ENCODE measurements around the gene JAKMIP3. TPM values are rescaled to one million over a fixed set of nuclear protein-coding genes. Genes with fewer than 3 reads are reported as not detected.

JAKMIP3 gene
- total and polyA plus RNA-seq, 4 donors: 1.4 to 7.2 (median 5.3) TPM

GRCh38 chr10:132107186-132107948 lies 41.6 kb downstream of the JAKMIP3 start:
- Histone ChIP-seq H3K27me3 (ENCODE audit: control insufficient read depth, insufficient read depth, low read length) (no peaks in the 10 kb centered on the region), H3K4me1 (ENCODE audit: control insufficient read depth, insufficient read depth, low read length) (peaks cover 27% of the 10 kb centered on the region), H3K9me3 (ENCODE audit: control insufficient read depth, insufficient read depth, low read length) (no peaks in the 10 kb centered on the region), H3K36me3 (ENCODE audit: control insufficient read depth, insufficient read depth, low read length) (peaks cover 47% of the 10 kb centered on the region), H3K27ac (ENCODE audit: low read depth, low read length) (no peak overlapping the region), H3K4me3 (ENCODE audit: low read depth, low read length) (no peak overlapping the region)
- WGBS (ENCODE audit: insufficient coverage): 70% methylated on average over 27 of the region's 27 CpGs
- DNase-seq (ENCODE audit: low read depth in 4 of 6, low spot score in 6 of 6): peak in 1 of 6 donors; percentile 40

GRCh38 chr10:132107949-132108877 lies 42.5 kb downstream of the JAKMIP3 start:
- 75% methylated on average over 8 of the region's 13 CpGs for WGBS (ENCODE audit: insufficient coverage)
- no peak overlapping the region for H3K27ac ChIP-seq (ENCODE audit: low read depth, low read length)

GRCh38 chr10:132109341-132110110 lies 43.8 kb downstream of the JAKMIP3 start:
- no peak overlapping the region for H3K4me3 ChIP-seq (ENCODE audit: low read depth, low read length)
- 86% methylated on average over 14 of the region's 19 CpGs for WGBS (ENCODE audit: insufficient coverage)
- peak in 2 of 6 donors; percentile 52 to 57 for DNase-seq (ENCODE audit: low read depth in 4 of 6, low spot score in 6 of 6)
- H3K9me3 ChIP-seq (ENCODE audit: control insufficient read depth, insufficient read depth, low read length): no peaks in the 10 kb centered on the region
- H3K36me3 ChIP-seq (ENCODE audit: control insufficient read depth, insufficient read depth, low read length): peaks cover 42% of the 10 kb centered on the region
- peaks cover 44% of the 10 kb centered on the region for H3K4me1 ChIP-seq (ENCODE audit: control insufficient read depth, insufficient read depth, low read length)
- no peaks in the 10 kb centered on the region for H3K27me3 ChIP-seq (ENCODE audit: control insufficient read depth, insufficient read depth, low read length)
- H3K27ac ChIP-seq (ENCODE audit: low read depth, low read length): no peak overlapping the region

More at GRCh38 chr10:132107949-132108877, 42.5 kb downstream of the JAKMIP3 start:
- peaks cover 35% of the 10 kb centered on the region for H3K4me1 ChIP-seq (ENCODE audit: control insufficient read depth, insufficient read depth, low read length)
- H3K27me3 ChIP-seq (ENCODE audit: control insufficient read depth, insufficient read depth, low read length): no peaks in the 10 kb centered on the region
- H3K9me3 ChIP-seq (ENCODE audit: control insufficient read depth, insufficient read depth, low read length): no peaks in the 10 kb centered on the region
- H3K4me3 ChIP-seq (ENCODE audit: low read depth, low read length): no peak overlapping the region
- peaks cover 44% of the 10 kb centered on the region for H3K36me3 ChIP-seq (ENCODE audit: control insufficient read depth, insufficient read depth, low read length)
- no peak for DNase-seq (ENCODE audit: low read depth in 4 of 6, low spot score in 6 of 6)

GRCh38 chr10:132110111-132110521 lies 44.4 kb downstream of the JAKMIP3 start:
- H3K27ac ChIP-seq (ENCODE audit: low read depth, low read length): no peak overlapping the region
- DNase-seq (ENCODE audit: low read depth in 4 of 6, low spot score in 6 of 6): peak in 1 of 6 donors; percentile 76

GRCh38 chr10:132110713-132111112 lies 45.0 kb downstream of the JAKMIP3 start:
- Histone ChIP-seq H3K4me3 (ENCODE audit: low read depth, low read length) (no peak overlapping the region), H3K27me3 (ENCODE audit: control insufficient read depth, insufficient read depth, low read length) (no peaks in the 10 kb centered on the region), H3K36me3 (ENCODE audit: control insufficient read depth, insufficient read depth, low read length) (peaks cover 33% of the 10 kb centered on the region), H3K4me1 (ENCODE audit: control insufficient read depth, insufficient read depth, low read length) (peaks cover 45% of the 10 kb centered on the region), H3K9me3 (ENCODE audit: control insufficient read depth, insufficient read depth, low read length) (no peaks in the 10 kb centered on the region), H3K27ac (ENCODE audit: low read depth, low read length) (no peak overlapping the region)
- WGBS (ENCODE audit: insufficient coverage): 71% methylated on average over 14 of the region's 14 CpGs
- DNase-seq (ENCODE audit: low read depth in 4 of 6, low spot score in 6 of 6): no peak

More at GRCh38 chr10:132110111-132110521, 44.4 kb downstream of the JAKMIP3 start:
- Histone ChIP-seq H3K36me3 (ENCODE audit: control insufficient read depth, insufficient read depth, low read length) (peaks cover 36% of the 10 kb centered on the region), H3K9me3 (ENCODE audit: control insufficient read depth, insufficient read depth, low read length) (no peaks in the 10 kb centered on the region), H3K4me3 (ENCODE audit: low read depth, low read length) (no peak overlapping the region), H3K27me3 (ENCODE audit: control insufficient read depth, insufficient read depth, low read length) (no peaks in the 10 kb centered on the region), H3K4me1 (ENCODE audit: control insufficient read depth, insufficient read depth, low read length) (peaks cover 44% of the 10 kb centered on the region)
- WGBS (ENCODE audit: insufficient coverage): 64% methylated on average over 9 of the region's 14 CpGs

- H3K4me3 ChIP-seq (ENCODE audit: low read depth, low read length): no peak overlapping the region
- no peaks in the 10 kb centered on the region for H3K9me3 ChIP-seq (ENCODE audit: control insufficient read depth, insufficient read depth, low read length)
- DNase-seq (ENCODE audit: low read depth in 4 of 6, low spot score in 6 of 6): no peak
- 97% methylated on average over 6 of the region's 14 CpGs for WGBS (ENCODE audit: insufficient coverage)
- H3K27me3 ChIP-seq (ENCODE audit: control insufficient read depth, insufficient read depth, low read length): no peaks in the 10 kb centered on the region
- H3K4me1 ChIP-seq (ENCODE audit: control insufficient read depth, insufficient read depth, low read length): peaks cover 48% of the 10 kb centered on the region
- H3K27ac ChIP-seq (ENCODE audit: low read depth, low read length): no peak overlapping the region
- H3K36me3 ChIP-seq (ENCODE audit: control insufficient read depth, insufficient read depth, low read length): peaks cover 33% of the 10 kb centered on the region
Measured at GRCh38 chr10:132111121-132111731, 45.5 kb downstream of the JAKMIP3 start.

- Histone ChIP-seq H3K36me3 (ENCODE audit: control insufficient read depth, insufficient read depth, low read length) (peaks cover 31% of the 10 kb centered on the region), H3K4me3 (ENCODE audit: low read depth, low read length) (no peak overlapping the region), H3K4me1 (ENCODE audit: control insufficient read depth, insufficient read depth, low read length) (peaks cover 48% of the 10 kb centered on the region), H3K27me3 (ENCODE audit: control insufficient read depth, insufficient read depth, low read length) (no peaks in the 10 kb centered on the region), H3K9me3 (ENCODE audit: control insufficient read depth, insufficient read depth, low read length) (no peaks in the 10 kb centered on the region), H3K27ac (ENCODE audit: low read depth, low read length) (no peak overlapping the region)
- WGBS (ENCODE audit: insufficient coverage): 92% methylated on average over 18 of the region's 20 CpGs
- DNase-seq (ENCODE audit: low read depth in 4 of 6, low spot score in 6 of 6): no peak
Measured at GRCh38 chr10:132111871-132112341, 46.2 kb downstream of the JAKMIP3 start.

GRCh38 chr10:132112611-132113010 lies 46.9 kb downstream of the JAKMIP3 start:
- DNase-seq (ENCODE audit: low read depth in 4 of 6, low spot score in 6 of 6): peak in 1 of 6 donors; percentile 42
- no peaks in the 10 kb centered on the region for H3K27me3 ChIP-seq (ENCODE audit: control insufficient read depth, insufficient read depth, low read length)
- H3K4me1 ChIP-seq (ENCODE audit: control insufficient read depth, insufficient read depth, low read length): peaks cover 43% of the 10 kb centered on the region
- H3K27ac ChIP-seq (ENCODE audit: low read depth, low read length): no peak overlapping the region
- H3K36me3 ChIP-seq (ENCODE audit: control insufficient read depth, insufficient read depth, low read length): peaks cover 33% of the 10 kb centered on the region
- 72% methylated on average over 10 of the region's 10 CpGs for WGBS (ENCODE audit: insufficient coverage)
- H3K4me3 ChIP-seq (ENCODE audit: low read depth, low read length): no peak overlapping the region
- no peaks in the 10 kb centered on the region for H3K9me3 ChIP-seq (ENCODE audit: control insufficient read depth, insufficient read depth, low read length)

Measured in spinal cord (tissue), 10 donors.